ENCODE data around the gene STAT5A. TPM values are rescaled to one million over a fixed set of nuclear protein-coding genes. Genes with fewer than 3 reads are reported as not detected.
A peak's percentile ranks its signal among the peaks of the same experiment; 100 is the strongest.
"Not testable (repeated sequence)": the region's sequence is repeated elsewhere in the genome, so short reads cannot be mapped to it uniquely, and the experiment has no call there.

STAT5A gene
- total RNA-seq, 1 donor from 2014 or later: 346 TPM

- Mint-ChIP-seq H3K9me3 (no peaks in the 10 kb centered on the region), H3K36me3 (ENCODE audit: low read depth) (peaks cover 79% of the 10 kb centered on the region), H3K4me3 (peak overlapping the region; percentile 81), H3K27ac (peak overlapping the region; percentile 77), H3K27me3 (no peaks in the 10 kb centered on the region), H3K4me1 (peaks cover 60% of the 10 kb centered on the region)
- peak; percentile 62 for DNase-seq
- intact Hi-C loops (cut with micrococcal nuclease): loop anchor here (1.0 to 5.0 kb wide), 3 partner anchors 22 to 215 kb away; no protein-coding TSS in a partner anchor
Measured at GRCh38 chr17:42312035-42312284, 23.7 kb downstream of the STAT5A start.

DNA sequence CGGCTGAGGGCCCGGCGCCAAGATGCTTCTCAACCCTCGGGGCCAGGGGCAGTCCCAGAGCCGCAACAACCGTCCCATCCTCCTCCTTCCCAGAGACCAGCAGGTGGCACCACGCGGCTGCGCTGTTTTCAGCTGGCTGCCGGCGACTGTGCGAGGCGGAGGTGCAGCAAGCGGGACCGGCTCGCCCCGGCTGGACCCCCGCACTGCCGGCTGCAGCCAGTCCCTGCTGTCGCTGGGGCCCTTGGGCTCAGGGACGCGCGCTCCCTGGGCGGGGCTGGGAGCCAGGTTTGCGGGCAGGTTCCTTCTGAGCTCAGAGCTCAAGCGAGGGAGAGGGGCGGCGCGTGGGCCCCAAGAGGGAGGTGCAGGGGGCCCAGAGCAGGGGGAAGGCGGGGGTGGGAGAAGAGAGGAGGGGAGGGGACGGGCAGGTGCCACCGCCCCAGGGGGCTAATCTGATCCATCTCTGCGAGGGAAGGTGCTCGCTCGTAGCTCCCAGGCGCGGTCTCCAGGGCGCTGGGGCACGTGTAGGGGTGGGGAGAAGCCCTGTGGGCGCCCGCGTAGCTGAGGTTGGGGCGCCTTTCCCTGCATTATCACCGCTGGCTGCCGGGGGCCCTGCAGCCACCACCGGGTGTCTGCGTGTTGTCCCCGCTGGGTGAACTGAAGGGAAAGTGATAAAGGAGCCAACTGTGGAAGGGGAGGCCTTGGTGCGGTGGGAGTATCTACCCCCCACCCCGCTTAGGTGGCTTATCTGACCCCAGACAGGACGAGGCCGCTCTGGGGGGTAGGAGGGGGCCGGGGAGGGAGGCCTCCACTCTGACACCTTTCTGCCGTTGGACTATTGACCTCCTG, 24.2 kb downstream of the STAT5A start:
- DNase-seq: peak; percentile 93
- Mint-ChIP-seq H3K27ac (peak overlapping the region; percentile 77), H3K9me3 (no peaks in the 10 kb centered on the region), H3K27me3 (no peaks in the 10 kb centered on the region), H3K4me3 (peak overlapping the region; percentile 81), H3K4me1 (peaks cover 63% of the 10 kb centered on the region), H3K36me3 (ENCODE audit: low read depth) (peaks cover 78% of the 10 kb centered on the region)
- intact Hi-C loops (cut with micrococcal nuclease): loop anchor here (1.0 to 5.0 kb wide), 3 partner anchors 22 to 215 kb away; no protein-coding TSS in a partner anchor

GRCh38 chr17:42313389-42313772, 25.1 kb downstream of the STAT5A start:
- Mint-ChIP-seq H3K36me3 (ENCODE audit: low read depth) (peaks cover 77% of the 10 kb centered on the region), H3K9me3 (no peaks in the 10 kb centered on the region), H3K4me3 (no peak overlapping the region), H3K27ac (peak overlapping the region; percentile 80), H3K27me3 (no peaks in the 10 kb centered on the region), H3K4me1 (peaks cover 64% of the 10 kb centered on the region)
- no peak for DNase-seq
- intact Hi-C loops (cut with micrococcal nuclease): loop anchor here (2.0 to 5.0 kb wide), 2 partner anchors 93 to 214 kb away; no protein-coding TSS in a partner anchor

GRCh38 chr17:42313773-42314566, 25.7 kb downstream of the STAT5A start:
- DNase-seq: peak; percentile 70
- peaks cover 66% of the 10 kb centered on the region for H3K4me1 Mint-ChIP-seq
- H3K4me3 Mint-ChIP-seq: peak overlapping the region; percentile 14
- no peaks in the 10 kb centered on the region for H3K27me3 Mint-ChIP-seq
- intact Hi-C loops (cut with micrococcal nuclease): loop anchor here (1.0 to 5.0 kb wide), 3 partner anchors 8 to 213 kb away; no protein-coding TSS in a partner anchor
- peak overlapping the region; percentile 80 for H3K27ac Mint-ChIP-seq
- H3K36me3 Mint-ChIP-seq (ENCODE audit: low read depth): peaks cover 77% of the 10 kb centered on the region
- H3K9me3 Mint-ChIP-seq: no peaks in the 10 kb centered on the region

GRCh38 chr17:42315402-42316156, 27.3 kb downstream of the STAT5A start:
- no peaks in the 10 kb centered on the region for H3K9me3 Mint-ChIP-seq
- intact Hi-C loops (cut with micrococcal nuclease): no loop called here
- H3K27ac Mint-ChIP-seq: peak overlapping the region; percentile 69
- no peaks in the 10 kb centered on the region for H3K27me3 Mint-ChIP-seq
- peaks cover 60% of the 10 kb centered on the region for H3K4me1 Mint-ChIP-seq
- peak overlapping the region; percentile 16 for H3K4me3 Mint-ChIP-seq
- DNase-seq: peak; percentile 70
- peaks cover 74% of the 10 kb centered on the region for H3K36me3 Mint-ChIP-seq (ENCODE audit: low read depth)

- no peaks in the 10 kb centered on the region for H3K9me3 Mint-ChIP-seq
Measured at GRCh38 chr17:42316755-42317154, 28.5 kb downstream of the STAT5A start.

DNA sequence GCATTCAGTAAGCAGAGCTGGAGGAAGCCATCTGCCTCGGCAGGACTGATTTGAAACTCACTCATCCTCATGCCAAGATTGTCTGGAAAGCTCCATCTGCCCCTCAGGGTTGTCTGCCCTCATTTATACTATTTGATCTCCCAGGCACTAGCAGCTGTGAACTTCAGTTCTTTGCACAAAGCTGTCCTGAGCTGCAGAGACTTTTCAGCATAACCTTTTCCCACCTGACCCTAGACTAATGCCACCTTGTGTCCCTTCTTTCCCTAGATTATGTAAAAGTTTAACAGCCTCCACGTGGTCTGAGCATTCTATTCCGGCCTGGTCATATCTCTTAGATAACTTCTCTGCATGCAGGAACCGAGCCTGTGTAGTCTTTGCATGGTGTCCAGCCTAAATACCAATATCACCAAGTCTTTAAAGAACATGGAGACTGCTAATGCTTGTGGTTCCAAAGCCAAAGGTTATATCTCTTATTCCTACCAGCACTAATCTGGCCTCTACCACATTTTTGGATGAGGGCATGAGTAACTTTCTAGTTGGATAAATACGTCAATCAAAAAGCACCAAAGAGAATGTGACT, 29.1 kb downstream of the STAT5A start:
- Mint-ChIP-seq H3K27ac (peak overlapping the region; percentile 45), H3K4me1 (peaks cover 56% of the 10 kb centered on the region), H3K36me3 (ENCODE audit: low read depth) (peaks cover 72% of the 10 kb centered on the region), H3K27me3 (no peaks in the 10 kb centered on the region), H3K4me3 (no peak overlapping the region), H3K9me3 (no peaks in the 10 kb centered on the region)
- intact Hi-C loops (cut with micrococcal nuclease): no loop called here
- DNase-seq: no peak

More at GRCh38 chr17:42316755-42317154, 28.5 kb downstream of the STAT5A start:
- Mint-ChIP-seq H3K36me3 (ENCODE audit: low read depth) (peaks cover 71% of the 10 kb centered on the region), H3K27me3 (no peaks in the 10 kb centered on the region), H3K4me3 (no peak overlapping the region), H3K27ac (peak overlapping the region; percentile 66), H3K4me1 (peaks cover 56% of the 10 kb centered on the region)
- DNase-seq: no peak
- intact Hi-C loops (cut with micrococcal nuclease): no loop called here

DNA sequence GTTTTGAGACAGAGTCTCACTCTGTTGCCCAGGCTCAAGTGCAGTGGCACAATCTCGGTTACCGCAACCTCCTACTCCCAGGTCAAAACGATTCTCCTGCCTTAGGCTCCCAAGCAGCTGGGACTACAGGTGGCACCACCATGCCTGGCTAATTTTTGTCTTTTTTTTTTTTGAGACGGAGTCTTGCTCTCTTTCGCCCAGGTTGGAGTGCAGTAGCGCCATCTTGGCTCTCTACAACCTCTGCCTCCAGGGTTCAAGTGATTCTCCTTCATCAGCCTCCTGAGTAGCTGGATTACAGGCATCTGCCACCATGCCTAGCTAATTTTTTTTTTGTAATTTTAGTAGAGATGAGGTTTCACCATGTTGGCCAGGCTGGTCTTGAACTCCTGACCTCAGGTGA, 29.7 kb downstream of the STAT5A start:
- Mint-ChIP-seq H3K36me3 (ENCODE audit: low read depth) (peaks cover 76% of the 10 kb centered on the region), H3K4me1 (peaks cover 59% of the 10 kb centered on the region)
- DNase-seq; H3K27ac Mint-ChIP-seq; intact Hi-C loops (cut with micrococcal nuclease); H3K4me3 Mint-ChIP-seq; H3K27me3 Mint-ChIP-seq; H3K9me3 Mint-ChIP-seq: not testable (repeated sequence)

DNA sequence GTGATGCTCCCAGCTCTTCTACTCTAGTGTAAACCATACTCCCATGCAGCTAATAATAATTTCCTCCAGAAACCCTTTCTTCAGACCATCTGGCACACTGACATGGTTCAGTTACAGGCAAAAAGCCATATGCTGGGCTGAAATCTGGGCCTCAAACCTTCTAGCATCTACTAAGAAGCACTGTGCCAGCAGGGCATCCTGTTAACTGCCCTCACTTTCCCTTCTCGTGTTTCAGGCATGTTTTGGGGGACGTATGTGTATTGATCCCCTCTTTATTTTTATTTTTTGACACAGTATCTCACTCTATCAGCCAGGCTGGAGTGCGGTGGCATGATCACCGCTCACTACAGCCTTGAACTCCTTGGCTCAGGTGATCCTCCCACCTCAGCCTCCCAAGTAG, 33.3 kb downstream of the STAT5A start:
- Mint-ChIP-seq H3K4me3 (peak overlapping the region; percentile 17), H3K27ac (peak overlapping the region; percentile 69), H3K27me3 (no peaks in the 10 kb centered on the region), H3K4me1 (peaks cover 46% of the 10 kb centered on the region), H3K9me3 (no peaks in the 10 kb centered on the region), H3K36me3 (ENCODE audit: low read depth) (peaks cover 79% of the 10 kb centered on the region)
- no peak for DNase-seq
- intact Hi-C loops (cut with micrococcal nuclease): no loop called here

DNA sequence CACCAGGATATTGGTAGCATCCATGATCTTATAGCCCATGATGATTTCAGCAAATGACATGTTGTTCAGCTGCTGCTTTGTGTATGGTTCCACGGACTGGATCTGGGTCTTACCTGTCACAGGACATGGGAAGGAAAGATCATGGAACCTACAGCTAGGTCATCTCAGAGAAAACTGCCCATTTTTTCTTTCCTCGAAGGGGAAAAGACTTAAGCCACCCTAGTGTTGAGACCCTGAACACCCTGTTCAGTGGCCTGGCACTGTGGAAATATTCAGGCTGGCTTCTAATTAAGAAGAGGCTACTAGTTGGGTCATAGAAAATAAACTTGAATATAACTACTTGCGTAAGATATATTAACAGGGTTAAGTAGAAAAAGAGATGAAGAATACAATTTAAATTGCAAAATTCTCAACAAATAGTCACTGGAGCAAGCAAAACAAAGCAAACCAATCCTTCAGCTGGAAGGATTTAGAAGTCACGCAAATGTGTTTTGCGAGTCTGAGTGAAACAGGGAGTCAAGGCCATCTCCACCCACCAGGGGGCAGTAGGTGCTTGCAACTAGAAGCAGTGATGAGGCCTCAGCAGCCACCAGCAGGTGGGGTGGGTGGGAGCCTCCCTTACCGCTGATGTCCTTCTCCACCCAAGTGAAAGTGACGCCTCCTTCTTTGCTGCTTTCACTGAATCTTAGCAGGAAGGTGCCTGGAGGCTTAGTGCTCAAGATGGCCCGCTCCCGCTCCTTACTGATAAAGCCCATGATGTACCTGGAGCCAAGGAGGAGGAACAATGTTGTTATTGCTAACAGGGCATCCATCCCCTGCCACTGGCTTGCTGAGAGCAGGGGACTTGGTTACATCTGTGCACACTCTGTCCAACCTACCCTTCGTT, 34.3 kb downstream of the STAT5A start:
- Mint-ChIP-seq H3K4me3 (peak overlapping the region; percentile 39), H3K4me1 (peaks cover 41% of the 10 kb centered on the region), H3K36me3 (ENCODE audit: low read depth) (peaks cover 80% of the 10 kb centered on the region)

DNA sequence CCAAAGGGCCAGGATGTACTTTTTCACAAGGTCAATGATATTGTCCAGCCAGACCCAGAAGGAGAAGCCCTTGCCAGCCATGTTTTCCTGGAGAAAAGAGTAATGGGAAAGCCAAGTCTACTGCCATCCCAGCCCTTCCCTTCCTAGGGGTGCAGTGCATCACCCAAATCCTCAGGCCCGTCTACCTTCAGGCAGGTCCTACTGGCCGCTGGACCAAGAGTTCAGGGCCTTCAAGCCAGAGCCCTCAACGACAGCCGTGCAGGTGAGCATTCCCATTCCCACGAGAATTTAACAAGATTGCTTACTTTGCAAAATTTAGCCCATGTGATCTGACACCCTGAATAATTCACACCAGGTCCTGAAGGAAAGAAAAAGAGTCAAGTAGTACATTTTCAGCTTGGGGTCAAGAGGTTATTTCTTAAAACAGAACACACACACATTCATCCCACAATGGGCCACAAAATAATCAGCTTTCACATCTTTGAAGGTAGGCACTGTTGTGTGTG, 35.0 kb downstream of the STAT5A start:
- Mint-ChIP-seq H3K4me1 (peaks cover 41% of the 10 kb centered on the region), H3K9me3 (no peaks in the 10 kb centered on the region), H3K27ac (peak overlapping the region; percentile 73), H3K4me3 (peak overlapping the region; percentile 39), H3K36me3 (ENCODE audit: low read depth) (peaks cover 75% of the 10 kb centered on the region), H3K27me3 (no peaks in the 10 kb centered on the region)
- DNase-seq: peak; percentile 64
- intact Hi-C loops (cut with micrococcal nuclease): loop anchor here (1.0 to 2.0 kb wide), 2 partner anchors 13 to 64 kb away; no protein-coding TSS in a partner anchor

More for the DNA sequence above, 34.3 kb downstream of the STAT5A start:
- Mint-ChIP-seq H3K9me3 (no peaks in the 10 kb centered on the region), H3K27me3 (no peaks in the 10 kb centered on the region), H3K27ac (peak overlapping the region; percentile 73)
- peak; percentile 98 for DNase-seq
- intact Hi-C loops (cut with micrococcal nuclease): loop anchor here (1.0 to 2.0 kb wide), 4 partner anchors 8 to 84 kb away; no protein-coding TSS in a partner anchor

- no peak for DNase-seq
- H3K9me3 Mint-ChIP-seq: no peaks in the 10 kb centered on the region
- no peak overlapping the region for H3K27ac Mint-ChIP-seq
- peaks cover 32% of the 10 kb centered on the region for H3K4me1 Mint-ChIP-seq
- peaks cover 77% of the 10 kb centered on the region for H3K36me3 Mint-ChIP-seq (ENCODE audit: low read depth)
- intact Hi-C loops (cut with micrococcal nuclease): no loop called here
- no peak overlapping the region for H3K4me3 Mint-ChIP-seq
- no peaks in the 10 kb centered on the region for H3K27me3 Mint-ChIP-seq
Measured at GRCh38 chr17:42325026-42325425, 36.7 kb downstream of the STAT5A start.
